ENCODE data around the gene GBP3. TPM values are rescaled to one million over a fixed set of nuclear protein-coding genes. Genes with fewer than 3 reads are reported as not detected.

The GBP3 gene
- total and polyA plus RNA-seq, 9 of the 15 experiments (the other 6 are each of a cell fraction or from before 2014, with no cell fraction given): 0.07 to 0.14 (median 0.11) TPM; not detected in 4

GRCh38 chr1:88961081-88961480 is 61.6 kb downstream of the GBP3 start:
- no TSS peak for BruUV-seq (replicated peaks)
- no peaks in the 10 kb centered on the region for H4K20me1 ChIP-seq (replicated peaks; ENCODE audit: control insufficient read depth, insufficient read depth, low read length)
- intact Hi-C loops (cut with micrococcal nuclease): no loop called here
- no peak overlapping the region for H2AFZ ChIP-seq (ENCODE audit: low read depth, low read length)
- 27% methylated on average over 1 of the region's 1 CpG for WGBS (ENCODE audit: insufficient coverage, low coverage, missing lambda C conversion rate)
- H3K27ac ChIP-seq (ENCODE audit: extremely low read depth, low read depth, low read length): no peak overlapping the region
- ATAC-seq: no peak
- no peak overlapping the region for H3K4me2 ChIP-seq (ENCODE audit: insufficient read depth, low read length)
- H3K9me3 ChIP-seq (replicated peaks; ENCODE audit: control insufficient read depth, insufficient read depth, low read depth, low read length): no peaks in the 10 kb centered on the region
- no peaks in the 10 kb centered on the region for H3K4me1 ChIP-seq (replicated peaks in 1 of 2; ENCODE audit: control insufficient read depth in 2 of 2, insufficient read depth in 2 of 2, low read length in 2 of 2)
- no peak overlapping the region for H3K9ac ChIP-seq (ENCODE audit: insufficient read depth in 1 of 2, low read depth in 2 of 2, low read length in 2 of 2)
- no peaks in the 10 kb centered on the region for H3K27me3 ChIP-seq (ENCODE audit: control insufficient read depth in 2 of 2, insufficient read depth in 2 of 2, low read length in 2 of 2)
- TF ChIP-seq ZNF668 (CRISPR knock-in tag; IDR thresholded peaks at IDR 0.05) (no peak), RBM14 (IDR thresholded peaks at IDR 0.05; ENCODE audit: borderline replicate concordance, insufficient read depth, low read depth, low read length) (no peak), HBP1 (CRISPR knock-in tag; IDR thresholded peaks at IDR 0.05) (no peak), SUPT5H (IDR thresholded peaks at IDR 0.05) (no peak), HDAC3 (IDR thresholded peaks at IDR 0.05; ENCODE audit: borderline replicate concordance, partially characterized antibody) (no peak), SPI1 (IDR thresholded peaks at IDR 0.05; ENCODE audit: borderline replicate concordance, low read depth, low read length) (no peak), SETDB1 (IDR thresholded peaks at IDR 0.05; ENCODE audit: low read length) (no peak), TBP (optimal IDR thresholded peaks at IDR 0.05; ENCODE audit: low read depth, low read length) (no peak), CHCHD3 (CRISPR knock-in tag; IDR thresholded peaks at IDR 0.05) (no peak), ZNF3 (CRISPR knock-in tag; IDR thresholded peaks at IDR 0.05) (no peak), EP300 (IDR thresholded peaks at IDR 0.05; ENCODE audit: low read length) (no peak), ELF1 (tag; IDR thresholded peaks at IDR 0.05) (no peak), MTF1 (CRISPR knock-in tag; IDR thresholded peaks at IDR 0.05; ENCODE audit: borderline replicate concordance) (no peak), MXD1 (CRISPR knock-in tag; IDR thresholded peaks at IDR 0.05; ENCODE audit: borderline replicate concordance, poor library complexity, severe bottlenecking) (no peak), MAFK (IDR thresholded peaks at IDR 0.05; ENCODE audit: low read length) (no peak)
- in situ Hi-C loops (cut with MboI): no loop called here
- no peaks in the 10 kb centered on the region for H3K9me1 ChIP-seq (ENCODE audit: control insufficient read depth, insufficient read depth, low read length)
- H3K4me3 ChIP-seq: no peak overlapping the region
- ChIA-PET CTCF (ENCODE audit: low intra/inter-chr PET ratio) (no interaction called here), POLR2A (interaction anchor here (1.0 kb wide), 1 partner anchor 11 kb away, joined by 3 read pairs; no protein-coding TSS in a partner anchor)
- H3K36me3 ChIP-seq (ENCODE audit: control insufficient read depth, insufficient read depth, low read length): peaks cover 62% of the 10 kb centered on the region; the same call in 2 of the 3 replicates
- FAIRE-seq: no peak
- no peaks in the 10 kb centered on the region for H3K79me2 ChIP-seq (ENCODE audit: control insufficient read depth, insufficient read depth, low read length)
- DNase-seq (ENCODE audit: extremely low read depth in 1 of 4, low spot score in 3 of 4): no peak
